Esophagus muscularis mucosa (tissue), 4 donors: Measurements from ENCODE around the gene ABCC4. TPM values are rescaled to one million over a fixed set of nuclear protein-coding genes. Genes with fewer than 3 reads are reported as not detected.

Experiments
- DNase-seq: peaks from one replicate; pipeline ENCODE4 v3.0.0-alpha.2; 2017; ENCODE audit errors: extremely low spot score
- H3K27ac ChIP-seq, 4 donors: fragments of 200-600 bp; sonication (generic); replicated peaks in 1 of 4; 1 replicate in 3 of 4; 2 replicates in 1 of 4; pipeline ENCODE4 v1.5.1; 2016 to 2019; ENCODE audit warnings: mild to moderate bottlenecking in 1 of 4
- H3K27me3 ChIP-seq, 4 donors: fragments of 200-600 bp; sonication (generic); one replicate each; pipeline versions ENCODE4 v1.5.1 to v1.6.0; 2016 to 2019
- H3K36me3 ChIP-seq, 4 donors: fragments of 200-600 bp; sonication (generic); one replicate each; pipeline ENCODE4 v1.5.1; 2016 to 2019
- H3K4me1 ChIP-seq, 4 donors: fragments of 200-600 bp; sonication (generic); one replicate each; pipeline ENCODE4 v1.5.1; 2016 to 2019
- H3K4me3 ChIP-seq, 4 donors: fragments of 200-600 bp; sonication (generic); 1 replicate in 2 of 4; 2 replicates in 2 of 4; pipeline ENCODE4 v1.5.1; 2016 to 2019; ENCODE audit warnings: mild to moderate bottlenecking in 4 of 4, moderate library complexity in 1 of 4
- H3K9me3 ChIP-seq, 4 donors: fragments of 200-600 bp; sonication (generic); 1 replicate in 3 of 4; 2 replicates in 1 of 4; pipeline ENCODE4 v1.5.1; 2016 to 2019
- EP300 ChIP-seq: sonication (generic); formaldehyde crosslinking; IDR thresholded peaks from one replicate; pipeline ENCODE4 v1.6.1; 2017; ENCODE audit warnings: antibody characterized with exemption
- POLR2A ChIP-seq: fragments of 450-650 bp; IDR thresholded peaks from one replicate; pipeline ENCODE4 v1.6.1; 2017; ENCODE audit warnings: antibody characterized with exemption, moderate library complexity, mild to moderate bottlenecking, low read depth
- POLR2AphosphoS5 ChIP-seq, 2 donors: sonication (generic); formaldehyde crosslinking; IDR thresholded peaks; one replicate each; pipeline ENCODE4 v1.6.1; 2017; ENCODE audit warnings: antibody characterized with exemption in 2 of 2
- WGBS: methylation state at CpG from one replicate; pipeline ENCODE4 v1.1.5; 2018; 5-methylcytosine and 5-hydroxymethylcytosine counted together
- intact Hi-C: fragments of 100-400 bp; cut with DNase I; formaldehyde crosslinking; loops from one replicate; pipeline ENCODE4 v1.15.1; 2023
- total RNA-seq, 4 donors: library from RNA; depleted of rRNA; stranded (reverse); fragments of >200 nt; gene quantifications; one replicate each; pipeline versions ENCODE4 v1.1.0 to v1.2.1, GENCODE V29; 2016
- TF ChIP-seq, protein P1 (sequence below), 3 experiments: fragments of 200-600 bp in 2 of 3; fragments of 450-650 bp in 1 of 3; sonication (generic) in 2 of 3; IDR thresholded peaks; one replicate each; pipeline ENCODE4 v1.5.1; 2017 to 2019; ENCODE audit warnings: antibody characterized with exemption in 3 of 3, mild to moderate bottlenecking in 2 of 3, moderate library complexity in 1 of 3

Gene ABCC4
- total RNA-seq, 4 donors from 2014 or later = 5.0 to 6.3 (median 6.0) TPM

GRCh38 chr13:95255072-95255732 lies 46.0 kb downstream of the ABCC4 start:
- H3K36me3 ChIP-seq = no peaks in the 10 kb centered on the region
- H3K4me3 ChIP-seq = no peak overlapping the region
- intact Hi-C loops = no loop called here
- TF ChIP-seq EP300 (no peak), POLR2AphosphoS5 (IDR thresholded peaks at IDR 0.05) (no peak), POLR2A (no peak)
- TF ChIP-seq, protein P1, sequence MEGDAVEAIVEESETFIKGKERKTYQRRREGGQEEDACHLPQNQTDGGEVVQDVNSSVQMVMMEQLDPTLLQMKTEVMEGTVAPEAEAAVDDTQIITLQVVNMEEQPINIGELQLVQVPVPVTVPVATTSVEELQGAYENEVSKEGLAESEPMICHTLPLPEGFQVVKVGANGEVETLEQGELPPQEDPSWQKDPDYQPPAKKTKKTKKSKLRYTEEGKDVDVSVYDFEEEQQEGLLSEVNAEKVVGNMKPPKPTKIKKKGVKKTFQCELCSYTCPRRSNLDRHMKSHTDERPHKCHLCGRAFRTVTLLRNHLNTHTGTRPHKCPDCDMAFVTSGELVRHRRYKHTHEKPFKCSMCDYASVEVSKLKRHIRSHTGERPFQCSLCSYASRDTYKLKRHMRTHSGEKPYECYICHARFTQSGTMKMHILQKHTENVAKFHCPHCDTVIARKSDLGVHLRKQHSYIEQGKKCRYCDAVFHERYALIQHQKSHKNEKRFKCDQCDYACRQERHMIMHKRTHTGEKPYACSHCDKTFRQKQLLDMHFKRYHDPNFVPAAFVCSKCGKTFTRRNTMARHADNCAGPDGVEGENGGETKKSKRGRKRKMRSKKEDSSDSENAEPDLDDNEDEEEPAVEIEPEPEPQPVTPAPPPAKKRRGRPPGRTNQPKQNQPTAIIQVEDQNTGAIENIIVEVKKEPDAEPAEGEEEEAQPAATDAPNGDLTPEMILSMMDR (IDR thresholded peaks at IDR 0.05) = no peak
- no peaks in the 10 kb centered on the region for H3K9me3 ChIP-seq
- H3K27me3 ChIP-seq = no peaks in the 10 kb centered on the region
- DNase-seq = no peak
- H3K27ac ChIP-seq = no peak overlapping the region
- H3K4me1 ChIP-seq = no peaks in the 10 kb centered on the region
- WGBS = 95% methylated on average over 13 of the region's 13 CpGs

GRCh38 chr13:95254339-95254738 lies 46.9 kb downstream of the ABCC4 start:
- 96% methylated on average over 1 of the region's 1 CpG for WGBS
- no peaks in the 10 kb centered on the region for H3K36me3 ChIP-seq
- no peaks in the 10 kb centered on the region for H3K27me3 ChIP-seq
- intact Hi-C loops = no loop called here
- DNase-seq = no peak
- no peaks in the 10 kb centered on the region for H3K4me1 ChIP-seq
- no peak overlapping the region for H3K4me3 ChIP-seq
- H3K9me3 ChIP-seq = no peaks in the 10 kb centered on the region
- TF ChIP-seq POLR2AphosphoS5 (IDR thresholded peaks at IDR 0.05) (no peak), EP300 (no peak), POLR2A (no peak)
- TF ChIP-seq, protein P1 (IDR thresholded peaks at IDR 0.05) = no peak
- no peak overlapping the region for H3K27ac ChIP-seq

DNA sequence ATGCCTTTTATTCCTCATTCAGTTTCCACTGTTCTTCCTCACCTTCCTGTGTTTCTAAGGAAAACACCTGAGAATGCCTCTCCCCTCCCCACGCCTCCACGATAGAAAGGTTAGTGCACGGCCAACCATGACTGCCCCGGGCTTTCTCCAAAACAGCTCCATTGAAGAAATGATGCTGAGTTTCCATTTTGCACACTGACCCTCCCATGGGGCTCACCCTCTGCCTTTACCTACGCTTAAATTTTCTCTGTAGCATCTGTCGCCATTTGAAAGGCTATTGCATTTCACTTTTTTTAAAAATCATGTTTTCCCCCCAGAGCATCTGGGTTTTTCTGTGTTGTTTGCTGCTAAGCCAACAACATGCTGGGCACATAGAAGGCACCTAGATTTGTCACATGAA lies 48.2 kb downstream of the ABCC4 start:
- Histone ChIP-seq H3K27ac (no peak overlapping the region), H3K4me3 (no peak overlapping the region), H3K9me3 (no peaks in the 10 kb centered on the region), H3K36me3 (no peaks in the 10 kb centered on the region), H3K27me3 (no peaks in the 10 kb centered on the region), H3K4me1 (no peaks in the 10 kb centered on the region)
- TF ChIP-seq POLR2A (no peak), EP300 (no peak)
- intact Hi-C loops = no loop called here
- no peak for DNase-seq
- 100% methylated on average over 6 of the region's 6 CpGs for WGBS

DNA sequence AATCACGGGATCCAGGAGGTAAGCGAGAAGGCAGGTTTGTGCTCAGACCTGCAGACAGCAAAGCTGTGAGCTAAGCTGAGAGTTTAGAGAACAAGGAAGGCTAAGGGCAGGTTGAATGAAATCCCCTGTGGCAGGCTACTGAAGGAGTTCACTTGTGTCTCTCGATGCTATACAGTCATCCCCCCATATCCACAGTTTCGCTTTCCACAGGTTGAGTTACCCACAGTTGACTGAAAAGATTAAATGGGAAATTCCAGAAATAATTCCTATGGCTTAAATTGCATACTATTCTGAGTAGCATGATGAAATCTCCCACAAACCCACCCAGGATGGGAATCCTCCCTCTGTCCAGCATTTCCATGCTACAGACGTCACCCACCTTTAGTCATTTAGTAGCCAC lies 49.6 kb downstream of the ABCC4 start:
- intact Hi-C loops = no loop called here
- H3K27ac ChIP-seq = no peak overlapping the region
- no peaks in the 10 kb centered on the region for H3K4me1 ChIP-seq
- H3K9me3 ChIP-seq = no peaks in the 10 kb centered on the region
- H3K36me3 ChIP-seq = no peaks in the 10 kb centered on the region
- DNase-seq = no peak
- no peak overlapping the region for H3K4me3 ChIP-seq
- TF ChIP-seq POLR2A (no peak), POLR2AphosphoS5 (IDR thresholded peaks at IDR 0.05) (no peak), EP300 (no peak)
- TF ChIP-seq, protein P1 (IDR thresholded peaks at IDR 0.05) = no peak
- WGBS = 91% methylated on average over 5 of the region's 5 CpGs
- no peaks in the 10 kb centered on the region for H3K27me3 ChIP-seq

DNA sequence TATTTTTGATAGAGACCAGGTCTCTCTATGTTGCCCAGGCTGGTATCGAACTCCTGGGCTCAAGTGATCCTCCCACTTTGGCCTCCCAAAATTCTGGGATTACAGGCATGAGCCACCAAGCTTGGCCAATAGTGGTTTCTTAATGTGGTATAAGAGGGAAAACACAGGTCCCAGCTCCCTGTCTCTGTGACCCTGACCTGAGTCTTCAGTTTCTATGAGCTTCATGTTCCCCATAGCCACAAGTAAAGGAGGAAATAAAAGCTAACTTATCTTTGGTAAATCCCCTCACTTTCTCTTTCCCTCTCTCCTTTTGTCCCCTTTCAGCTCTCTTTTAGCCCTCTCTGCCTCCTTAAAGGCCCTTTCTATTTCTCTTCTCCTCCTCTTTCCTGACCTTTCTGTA lies 50.3 kb downstream of the ABCC4 start:
- no peak for DNase-seq
- intact Hi-C loops = no loop called here
- 94% methylated on average over 1 of the region's 1 CpG for WGBS
- Histone ChIP-seq H3K27me3 (no peaks in the 10 kb centered on the region), H3K4me1 (no peaks in the 10 kb centered on the region), H3K4me3 (no peak overlapping the region), H3K9me3 (no peaks in the 10 kb centered on the region), H3K36me3 (no peaks in the 10 kb centered on the region), H3K27ac (no peak overlapping the region)
- no peak for TF ChIP-seq EP300
- TF ChIP-seq, protein P1 (IDR thresholded peaks at IDR 0.05) = no peak
- no peak for TF ChIP-seq POLR2AphosphoS5 (IDR thresholded peaks at IDR 0.05)
- TF ChIP-seq POLR2A = no peak
